Lung (tissue), 12 donors: ENCODE results near the gene ITGB1BP1. TPM values are rescaled to one million over a fixed set of nuclear protein-coding genes. Genes with fewer than 3 reads are reported as not detected.
A peak's percentile ranks its signal among the peaks of the same experiment; 100 is the strongest.

Source experiments
- ATAC-seq: fragments of 200-7000 bp; cut with Tn5 transposase; one replicate; pipeline ENCODE4 v1.9.1; 2020; ENCODE audit warnings: moderate number of reproducible peaks; ENCODE audit not compliant: insufficient read depth, low FRiP score
- DNase-seq, 3 donors: peaks; one replicate each; pipeline ENCODE4 v3.0.0-alpha.2; 2013 to 2017
- H3K27ac ChIP-seq, 2 donors: one replicate each; pipeline ENCODE4 v1.5.1; 2013; ENCODE audit warnings: mild to moderate bottlenecking in 2 of 2, moderate library complexity in 2 of 2, control low read depth in 1 of 2, inconsistent platforms in 1 of 2, low read depth in 1 of 2, low read length in 1 of 2
- H3K27me3 ChIP-seq, 3 donors: one replicate each; pipeline ENCODE4 v1.5.1; 2013; ENCODE audit warnings: low read length in 2 of 3; ENCODE audit not compliant: control insufficient read depth in 3 of 3, insufficient read depth in 3 of 3
- H3K36me3 ChIP-seq, 4 donors: one replicate each; pipeline ENCODE4 v1.5.1; 2013; ENCODE audit warnings: low read length in 4 of 4, mild to moderate bottlenecking in 1 of 4, moderate library complexity in 1 of 4; ENCODE audit not compliant: control insufficient read depth in 4 of 4, insufficient read depth in 4 of 4
- H3K4me1 ChIP-seq, 5 donors: one replicate each; pipeline ENCODE4 v1.5.1; 2013; ENCODE audit warnings: low read length in 5 of 5, mild to moderate bottlenecking in 2 of 5, moderate library complexity in 1 of 5; ENCODE audit not compliant: control insufficient read depth in 5 of 5, insufficient read depth in 5 of 5
- H3K4me3 ChIP-seq: one replicate; pipeline ENCODE4 v1.5.1; 2013; ENCODE audit warnings: mild to moderate bottlenecking, control low read depth, moderate library complexity
- H3K9ac ChIP-seq, 2 donors: one replicate each; pipeline ENCODE4 v1.5.1; 2013; ENCODE audit warnings: low read length in 2 of 2, control low read depth in 1 of 2; ENCODE audit not compliant: insufficient read depth in 1 of 2
- H3K9me3 ChIP-seq, 4 donors: one replicate each; pipeline ENCODE4 v1.5.1; 2013; ENCODE audit warnings: low read length in 3 of 4, mild to moderate bottlenecking in 1 of 4, moderate library complexity in 1 of 4; ENCODE audit not compliant: control insufficient read depth in 4 of 4, insufficient read depth in 3 of 4
- CTCF ChIP-seq: IDR thresholded peaks from 2 replicates; pipeline ENCODE4 v1.5.1; 2012; ENCODE audit warnings: mild to moderate bottlenecking; ENCODE audit errors: control extremely low read depth, extremely low read depth
- WGBS, 2 donors: extraction: QIAGEN DNeasy Blood & Tissue Kit; methylation state at CpG; one replicate each; pipeline ENCODE4 v1.1.7; 2013; 5-methylcytosine and 5-hydroxymethylcytosine counted together
- polyA plus RNA-seq, 2 donors: library from polyadenylated mRNA; stranded (reverse); fragments of 200-250 nt; gene quantifications; one replicate each; pipeline ENCODE4 v1.2.1, GENCODE V29; 2013
- total RNA-seq, 2 donors: library from RNA; depleted of rRNA in 1 of 2; stranded (reverse); fragments of >200 nt in 1 of 2; gene quantifications; one replicate each; pipeline ENCODE4 v1.2.1, GENCODE V29; 2014 to 2021
- donor health status: control.
- donor health status: control.
- donor health status: Bipolar disorder and iron deficiency.
- donor health status: healthy.
- donor health status: DM: yes; HTN: yes; CAD: no.

The ITGB1BP1 gene
- total and polyA plus RNA-seq, 4 donors = 32.4 to 100 (median 62.6) TPM

DNA sequence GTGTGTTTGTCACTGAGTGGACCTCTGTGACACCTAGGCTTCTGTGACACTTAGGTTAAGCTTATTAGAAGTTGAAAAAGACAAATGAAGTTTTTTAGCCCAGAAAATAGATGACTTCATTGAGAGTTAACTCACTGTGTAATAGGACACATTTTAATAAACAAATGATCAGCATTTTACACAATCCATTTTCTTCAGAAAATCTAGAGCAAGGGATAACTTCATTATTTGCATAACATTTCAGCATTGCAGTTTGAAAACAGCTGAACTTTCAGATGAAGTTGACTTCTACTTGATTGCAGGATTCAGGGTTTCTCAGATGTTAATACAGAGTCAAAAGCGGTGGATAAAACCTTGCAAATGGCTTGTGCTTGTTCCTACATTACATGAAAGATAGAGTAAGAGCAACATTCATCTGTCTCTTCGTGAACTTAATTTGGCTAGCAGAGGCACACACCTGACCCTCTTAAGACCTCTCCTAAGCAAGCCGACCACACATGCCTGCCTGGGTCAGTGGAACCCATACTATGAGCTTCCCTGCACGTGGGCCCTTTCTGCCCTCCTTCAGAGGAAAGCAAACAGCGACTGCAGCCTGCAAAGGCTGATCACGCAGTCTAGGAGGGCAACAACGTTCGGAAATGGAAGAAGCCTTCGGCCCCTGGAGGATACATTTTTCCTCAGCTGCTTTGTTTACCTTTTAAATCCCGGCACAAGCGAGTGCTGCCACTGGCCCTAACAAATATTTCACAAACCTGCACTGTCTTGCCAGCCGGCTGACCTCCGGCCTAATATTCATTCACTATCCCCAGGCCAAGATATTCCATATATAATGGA, 16.6 kb downstream of the ITGB1BP1 start:
- peak overlapping the region in 1 of 2 donors; percentile 67 for H3K27ac ChIP-seq
- H3K9ac ChIP-seq = no peak overlapping the region
- no peaks in the 10 kb centered on the region for H3K27me3 ChIP-seq
- no peak for TF ChIP-seq CTCF
- H3K36me3 ChIP-seq = peaks cover 7 to 21% (median 14%) of the 10 kb centered on the region in 4 donors
- no peaks in the 10 kb centered on the region for H3K4me1 ChIP-seq
- DNase-seq (no peak), ATAC-seq (no peak)
- H3K4me3 ChIP-seq = no peak overlapping the region
- no peaks in the 10 kb centered on the region for H3K9me3 ChIP-seq
- WGBS, 2 donors = 74 to 77% methylated on average over 13 of the region's 13 CpGs

- DNase-seq (no peak), ATAC-seq (no peak)
- Histone ChIP-seq H3K4me1 (no peaks in the 10 kb centered on the region), H3K27me3 (no peaks in the 10 kb centered on the region), H3K9ac (no peak overlapping the region), H3K36me3 (peaks cover 7 to 25% (median 13%) of the 10 kb centered on the region in 4 donors), H3K4me3 (no peak overlapping the region), H3K9me3 (no peaks in the 10 kb centered on the region), H3K27ac (no peak overlapping the region)
- WGBS, 2 donors = 95 to 100% methylated on average over 2 of the region's 2 CpGs
- no peak for TF ChIP-seq CTCF
Measured at GRCh38 chr2:9405636-9406035, 17.7 kb downstream of the ITGB1BP1 start.

GRCh38 chr2:9404451-9404850, 18.9 kb downstream of the ITGB1BP1 start:
- peaks cover 7 to 28% (median 9%) of the 10 kb centered on the region in 4 donors for H3K36me3 ChIP-seq
- no peaks in the 10 kb centered on the region for H3K27me3 ChIP-seq
- WGBS, 2 donors = 84 to 89% methylated on average over 4 of the region's 4 CpGs
- no peaks in the 10 kb centered on the region for H3K9me3 ChIP-seq
- no peak overlapping the region for H3K9ac ChIP-seq
- H3K27ac ChIP-seq = no peak overlapping the region
- no peak overlapping the region for H3K4me3 ChIP-seq
- DNase-seq (no peak), ATAC-seq (no peak)
- TF ChIP-seq CTCF = no peak
- peaks cover 0 to 2% (median 0%) of the 10 kb centered on the region in 5 donors for H3K4me1 ChIP-seq
